ENCODE results near the gene ANKRD65.

ANKRD65 gene

DNA sequence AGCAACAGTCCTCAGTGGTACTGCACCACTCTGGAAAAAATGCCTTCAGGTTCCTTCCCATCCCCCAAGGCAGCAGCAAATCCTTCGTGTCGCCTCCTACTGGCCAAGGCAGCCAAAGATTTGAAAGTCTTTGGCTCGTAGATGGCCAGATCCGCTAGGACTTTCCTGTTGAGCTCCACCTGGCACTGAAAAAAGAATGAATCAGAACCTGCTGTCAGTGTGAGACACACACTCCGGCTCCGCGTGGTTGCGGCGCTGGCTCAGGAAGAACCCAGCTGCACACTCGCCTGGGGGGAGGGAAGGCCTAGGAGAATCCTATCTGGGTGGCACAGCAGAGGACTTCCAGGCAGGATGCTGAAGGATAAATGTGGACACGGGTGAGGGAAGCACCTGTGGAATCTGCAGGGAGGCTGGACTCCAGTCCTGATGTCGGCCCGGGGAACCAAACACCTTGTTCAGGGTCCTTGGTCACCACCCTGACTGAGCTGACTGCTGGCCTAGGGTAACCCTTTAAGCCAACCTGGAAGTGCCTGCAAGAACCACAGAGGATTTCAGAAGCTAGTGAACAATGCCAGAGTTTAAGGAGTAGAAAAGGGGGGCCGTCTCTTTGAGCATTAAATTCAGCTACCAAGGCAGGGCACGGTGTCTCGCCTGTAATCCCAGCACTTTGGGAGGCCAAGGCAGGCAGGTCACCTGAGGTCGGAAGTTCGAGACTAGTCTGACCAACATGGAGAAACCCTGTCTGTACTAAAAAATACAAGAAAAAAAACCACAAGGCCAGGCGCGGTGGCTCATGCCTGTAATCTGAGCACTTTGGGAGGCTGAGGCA is 18.8 kb downstream of the ANKRD65 start:
- no peak for TF ChIP-seq SPI1 (IDR thresholded peaks at IDR 0.05; ENCODE audit: borderline replicate concordance, low read depth)
- TF ChIP-seq, protein P1, sequence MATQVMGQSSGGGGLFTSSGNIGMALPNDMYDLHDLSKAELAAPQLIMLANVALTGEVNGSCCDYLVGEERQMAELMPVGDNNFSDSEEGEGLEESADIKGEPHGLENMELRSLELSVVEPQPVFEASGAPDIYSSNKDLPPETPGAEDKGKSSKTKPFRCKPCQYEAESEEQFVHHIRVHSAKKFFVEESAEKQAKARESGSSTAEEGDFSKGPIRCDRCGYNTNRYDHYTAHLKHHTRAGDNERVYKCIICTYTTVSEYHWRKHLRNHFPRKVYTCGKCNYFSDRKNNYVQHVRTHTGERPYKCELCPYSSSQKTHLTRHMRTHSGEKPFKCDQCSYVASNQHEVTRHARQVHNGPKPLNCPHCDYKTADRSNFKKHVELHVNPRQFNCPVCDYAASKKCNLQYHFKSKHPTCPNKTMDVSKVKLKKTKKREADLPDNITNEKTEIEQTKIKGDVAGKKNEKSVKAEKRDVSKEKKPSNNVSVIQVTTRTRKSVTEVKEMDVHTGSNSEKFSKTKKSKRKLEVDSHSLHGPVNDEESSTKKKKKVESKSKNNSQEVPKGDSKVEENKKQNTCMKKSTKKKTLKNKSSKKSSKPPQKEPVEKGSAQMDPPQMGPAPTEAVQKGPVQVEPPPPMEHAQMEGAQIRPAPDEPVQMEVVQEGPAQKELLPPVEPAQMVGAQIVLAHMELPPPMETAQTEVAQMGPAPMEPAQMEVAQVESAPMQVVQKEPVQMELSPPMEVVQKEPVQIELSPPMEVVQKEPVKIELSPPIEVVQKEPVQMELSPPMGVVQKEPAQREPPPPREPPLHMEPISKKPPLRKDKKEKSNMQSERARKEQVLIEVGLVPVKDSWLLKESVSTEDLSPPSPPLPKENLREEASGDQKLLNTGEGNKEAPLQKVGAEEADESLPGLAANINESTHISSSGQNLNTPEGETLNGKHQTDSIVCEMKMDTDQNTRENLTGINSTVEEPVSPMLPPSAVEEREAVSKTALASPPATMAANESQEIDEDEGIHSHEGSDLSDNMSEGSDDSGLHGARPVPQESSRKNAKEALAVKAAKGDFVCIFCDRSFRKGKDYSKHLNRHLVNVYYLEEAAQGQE (IDR thresholded peaks at IDR 0.05; ENCODE audit: insufficient replicate concordance, low read depth) = no peak
- peak; percentile 63 for TF ChIP-seq CTCF (IDR thresholded peaks at IDR 0.05; ENCODE audit: insufficient read depth, low read length)
- peak; percentile 10; the same call in 1 of the 2 replicates for TF ChIP-seq POLR2AphosphoS5 (IDR thresholded peaks at IDR 0.05; ENCODE audit: low read depth)
- no peak for TF ChIP-seq GABPA (IDR thresholded peaks at IDR 0.05; ENCODE audit: low read depth)
- H3K27ac ChIP-seq (replicated peaks) = no peak overlapping the region
- peak in 1 of 2 experiments; percentile 59 for DNase-seq (ENCODE audit: low read depth in 1 of 2, low spot score in 1 of 2)
- H3K4me3 ChIP-seq (replicated peaks; ENCODE audit: insufficient read depth, low read length) = no peak overlapping the region
- no peaks in the 10 kb centered on the region for H3K27me3 ChIP-seq (ENCODE audit: insufficient read depth, poor library complexity, severe bottlenecking)

DNA sequence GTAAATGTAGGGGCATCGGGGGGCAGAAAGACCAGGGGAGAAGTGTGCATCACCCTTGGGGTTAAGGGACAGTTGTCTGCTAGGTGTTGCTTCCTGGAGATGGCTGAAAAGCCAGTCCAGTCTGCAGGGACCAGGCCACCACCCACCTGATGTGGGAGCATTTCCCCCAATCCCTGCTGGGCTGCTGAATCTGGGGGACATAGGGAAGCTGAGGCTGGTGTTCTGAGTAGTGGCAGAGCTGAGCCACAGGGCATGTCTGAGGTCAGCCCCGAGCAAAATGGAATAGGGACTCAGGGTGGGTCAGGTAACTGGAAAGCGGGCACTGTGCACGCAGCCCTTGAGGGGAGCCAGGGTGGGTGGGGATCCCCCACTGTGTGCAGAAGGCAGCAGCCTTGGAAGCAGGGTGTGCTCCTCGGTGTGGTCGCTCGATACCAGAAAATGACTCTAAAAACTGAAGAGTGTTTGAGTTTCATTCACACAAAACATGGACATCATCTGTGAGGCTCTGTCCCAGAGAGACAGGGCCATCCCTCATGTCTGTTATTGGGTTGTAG is 19.5 kb downstream of the ANKRD65 start:
- no peak for DNase-seq (ENCODE audit: low read depth in 1 of 2, low spot score in 1 of 2)
- Histone ChIP-seq H3K27ac (replicated peaks) (no peak overlapping the region), H3K4me3 (replicated peaks; ENCODE audit: insufficient read depth, low read length) (no peak overlapping the region), H3K27me3 (ENCODE audit: insufficient read depth, poor library complexity, severe bottlenecking) (no peaks in the 10 kb centered on the region)
- no peak for TF ChIP-seq SPI1 (IDR thresholded peaks at IDR 0.05; ENCODE audit: borderline replicate concordance, low read depth)
- TF ChIP-seq GABPA (IDR thresholded peaks at IDR 0.05; ENCODE audit: low read depth) = no peak
- TF ChIP-seq CTCF (IDR thresholded peaks at IDR 0.05; ENCODE audit: insufficient read depth, low read length) = no peak
- TF ChIP-seq POLR2AphosphoS5 (IDR thresholded peaks at IDR 0.05; ENCODE audit: low read depth) = peak; percentile 68
- TF ChIP-seq, protein P1 (IDR thresholded peaks at IDR 0.05; ENCODE audit: insufficient replicate concordance, low read depth) = no peak

DNA sequence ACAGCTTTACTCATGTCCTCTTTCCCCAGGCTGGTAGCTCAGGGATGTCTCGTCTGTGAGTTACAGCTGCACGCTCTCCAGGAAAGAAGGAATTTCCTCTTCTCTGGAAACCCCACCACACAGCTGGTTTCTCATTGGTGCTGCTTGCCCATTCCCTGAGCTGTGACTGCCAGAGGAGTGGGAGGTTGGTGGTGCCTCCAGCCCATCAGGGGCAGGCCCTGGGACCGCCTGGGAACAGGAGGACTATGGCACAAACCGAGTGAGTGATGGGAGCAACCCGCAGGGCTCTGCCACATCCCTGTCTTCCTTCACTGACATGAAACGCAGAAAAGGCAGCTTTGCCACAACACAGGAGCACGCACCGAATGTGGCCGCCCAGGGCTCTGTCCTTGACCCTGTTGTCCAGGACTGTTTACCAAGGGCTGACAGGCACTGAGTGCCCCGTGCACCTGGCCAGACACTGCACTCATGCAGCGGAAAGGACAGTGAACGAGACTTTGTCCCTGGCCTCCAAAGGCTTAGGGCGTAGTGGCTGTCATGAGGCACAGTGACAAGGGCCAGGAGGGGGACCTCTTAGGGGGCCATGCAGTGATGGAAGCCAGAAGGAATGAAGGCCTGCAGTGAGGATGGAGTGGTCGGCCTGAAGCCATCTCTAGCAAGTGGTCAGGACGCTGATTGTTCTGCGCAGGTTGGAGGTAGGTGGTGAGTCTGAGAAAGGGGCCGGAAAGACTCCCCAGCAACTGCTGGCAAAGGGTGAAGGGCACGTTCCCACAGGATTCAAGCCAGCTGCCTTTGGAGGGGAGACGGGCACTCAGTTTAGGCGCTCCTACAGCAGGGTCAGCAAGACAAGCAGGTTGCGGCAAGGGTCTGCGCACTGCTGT is 20.3 kb downstream of the ANKRD65 start:
- peak overlapping the region; percentile 86 for H3K4me3 ChIP-seq (replicated peaks; ENCODE audit: insufficient read depth, low read length)
- H3K27me3 ChIP-seq (ENCODE audit: insufficient read depth, poor library complexity, severe bottlenecking) = no peaks in the 10 kb centered on the region
- H3K27ac ChIP-seq (replicated peaks) = peak overlapping the region; percentile 91
- no peak for TF ChIP-seq SPI1 (IDR thresholded peaks at IDR 0.05; ENCODE audit: borderline replicate concordance, low read depth)
- TF ChIP-seq, protein P1 (IDR thresholded peaks at IDR 0.05; ENCODE audit: insufficient replicate concordance, low read depth) = no peak
- no peak for TF ChIP-seq GABPA (IDR thresholded peaks at IDR 0.05; ENCODE audit: low read depth)
- no peak for TF ChIP-seq CTCF (IDR thresholded peaks at IDR 0.05; ENCODE audit: insufficient read depth, low read length)
- TF ChIP-seq POLR2AphosphoS5 (IDR thresholded peaks at IDR 0.05; ENCODE audit: low read depth) = no peak; the same call in 1 of the 2 replicates
- no peak for DNase-seq (ENCODE audit: low read depth in 1 of 2, low spot score in 1 of 2)
